ENCODE results near the gene UCK2. TPM values are rescaled to one million over a fixed set of nuclear protein-coding genes. Genes with fewer than 3 reads are reported as not detected.
A peak's percentile ranks its signal among the peaks of the same experiment; 100 is the strongest.

The UCK2 gene
- total RNA-seq, 1 donor from 2014 or later = 14.7 TPM

DNA sequence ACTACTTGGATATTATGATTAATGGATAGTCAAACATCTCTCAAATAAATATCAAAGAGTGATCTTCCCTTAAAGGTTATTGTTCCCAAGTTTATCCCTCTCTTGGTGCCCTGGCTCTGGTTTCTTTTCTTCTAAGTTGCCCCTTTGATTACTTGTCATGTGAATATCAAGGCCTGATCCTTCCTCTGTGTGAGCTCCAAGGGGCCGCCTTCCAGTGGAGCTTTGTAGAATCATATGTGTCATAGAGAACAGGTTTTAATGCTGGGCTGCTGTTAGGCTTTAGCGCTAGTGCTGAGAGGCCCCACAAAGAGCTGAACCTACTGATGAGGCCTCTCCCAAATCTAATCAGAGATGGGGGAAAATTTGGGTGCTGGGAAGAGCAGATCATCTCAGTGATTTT is 25.5 kb downstream of the UCK2 start:
- H3K4me3 ChIP-seq = no peak overlapping the region
- no peaks in the 10 kb centered on the region for H3K27me3 ChIP-seq
- no peaks in the 10 kb centered on the region for H3K9me3 ChIP-seq
- no peak for DNase-seq
- H3K4me1 ChIP-seq = peaks cover 7% of the 10 kb centered on the region
- H3K36me3 ChIP-seq = no peaks in the 10 kb centered on the region
- no peak for ATAC-seq
- intact Hi-C loops (cut with DNase I) = no loop called here
- H3K27ac ChIP-seq = no peak overlapping the region
- TF ChIP-seq, protein P1, sequence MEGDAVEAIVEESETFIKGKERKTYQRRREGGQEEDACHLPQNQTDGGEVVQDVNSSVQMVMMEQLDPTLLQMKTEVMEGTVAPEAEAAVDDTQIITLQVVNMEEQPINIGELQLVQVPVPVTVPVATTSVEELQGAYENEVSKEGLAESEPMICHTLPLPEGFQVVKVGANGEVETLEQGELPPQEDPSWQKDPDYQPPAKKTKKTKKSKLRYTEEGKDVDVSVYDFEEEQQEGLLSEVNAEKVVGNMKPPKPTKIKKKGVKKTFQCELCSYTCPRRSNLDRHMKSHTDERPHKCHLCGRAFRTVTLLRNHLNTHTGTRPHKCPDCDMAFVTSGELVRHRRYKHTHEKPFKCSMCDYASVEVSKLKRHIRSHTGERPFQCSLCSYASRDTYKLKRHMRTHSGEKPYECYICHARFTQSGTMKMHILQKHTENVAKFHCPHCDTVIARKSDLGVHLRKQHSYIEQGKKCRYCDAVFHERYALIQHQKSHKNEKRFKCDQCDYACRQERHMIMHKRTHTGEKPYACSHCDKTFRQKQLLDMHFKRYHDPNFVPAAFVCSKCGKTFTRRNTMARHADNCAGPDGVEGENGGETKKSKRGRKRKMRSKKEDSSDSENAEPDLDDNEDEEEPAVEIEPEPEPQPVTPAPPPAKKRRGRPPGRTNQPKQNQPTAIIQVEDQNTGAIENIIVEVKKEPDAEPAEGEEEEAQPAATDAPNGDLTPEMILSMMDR (IDR thresholded peaks at IDR 0.05) = no peak

DNA sequence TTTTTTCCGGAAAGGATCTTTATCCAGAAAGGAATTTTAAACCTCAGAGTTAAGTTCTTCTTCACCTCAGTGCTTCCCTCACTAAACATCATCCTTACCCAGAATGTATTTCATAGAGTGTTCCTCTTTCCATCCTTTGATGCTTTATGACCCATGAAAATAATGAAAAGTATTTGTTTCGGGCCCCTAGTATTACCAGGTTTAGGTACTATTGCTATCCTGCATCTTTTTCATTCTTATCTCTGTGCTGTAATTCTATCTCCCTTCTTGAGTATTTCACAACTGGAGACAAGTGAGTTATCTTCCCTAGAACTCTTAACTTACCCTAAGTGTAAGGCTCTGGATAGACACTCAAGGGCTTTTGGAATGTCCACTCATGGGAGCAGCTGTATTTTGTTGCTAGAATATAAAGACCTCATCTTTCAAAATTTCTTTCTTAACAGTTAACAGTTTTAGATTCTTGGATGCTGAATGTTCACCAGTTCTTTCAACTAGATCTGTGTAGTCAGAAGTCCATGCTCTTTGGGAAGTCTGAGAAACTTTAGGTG is 26.2 kb downstream of the UCK2 start:
- Histone ChIP-seq H3K36me3 (no peaks in the 10 kb centered on the region), H3K4me3 (no peak overlapping the region), H3K27ac (no peak overlapping the region), H3K27me3 (no peaks in the 10 kb centered on the region), H3K9me3 (no peaks in the 10 kb centered on the region), H3K4me1 (peaks cover 7% of the 10 kb centered on the region)
- intact Hi-C loops (cut with DNase I) = no loop called here
- TF ChIP-seq, protein P1 (IDR thresholded peaks at IDR 0.05) = no peak
- ATAC-seq = no peak
- DNase-seq = no peak

GRCh38 chr1:165854101-165854845 is 26.9 kb downstream of the UCK2 start:
- Histone ChIP-seq H3K27ac (no peak overlapping the region), H3K27me3 (no peaks in the 10 kb centered on the region), H3K4me1 (peaks cover 7% of the 10 kb centered on the region), H3K36me3 (no peaks in the 10 kb centered on the region), H3K4me3 (no peak overlapping the region), H3K9me3 (no peaks in the 10 kb centered on the region)
- TF ChIP-seq, protein P1 (IDR thresholded peaks at IDR 0.05) = no peak
- ATAC-seq (peak; percentile 86), DNase-seq (no peak)
- intact Hi-C loops (cut with DNase I) = no loop called here

GRCh38 chr1:165855010-165855838 is 27.8 kb downstream of the UCK2 start:
- no peak overlapping the region for H3K4me3 ChIP-seq
- ATAC-seq = no peak

GRCh38 chr1:165856021-165856420 is 28.6 kb downstream of the UCK2 start:
- Histone ChIP-seq H3K36me3 (no peaks in the 10 kb centered on the region), H3K4me3 (no peak overlapping the region), H3K27me3 (no peaks in the 10 kb centered on the region), H3K27ac (no peak overlapping the region), H3K9me3 (no peaks in the 10 kb centered on the region), H3K4me1 (peaks cover 7% of the 10 kb centered on the region)
- ATAC-seq = no peak
- TF ChIP-seq, protein P1 (IDR thresholded peaks at IDR 0.05) = no peak
- no peak for DNase-seq
- intact Hi-C loops (cut with DNase I) = no loop called here

More at GRCh38 chr1:165855010-165855838, 27.8 kb downstream of the UCK2 start:
- peaks cover 7% of the 10 kb centered on the region for H3K4me1 ChIP-seq
- H3K27ac ChIP-seq = no peak overlapping the region
- H3K27me3 ChIP-seq = no peaks in the 10 kb centered on the region
- DNase-seq = no peak
- TF ChIP-seq, protein P1 (IDR thresholded peaks at IDR 0.05) = no peak
- no peaks in the 10 kb centered on the region for H3K36me3 ChIP-seq
- intact Hi-C loops (cut with DNase I) = no loop called here
- no peaks in the 10 kb centered on the region for H3K9me3 ChIP-seq

All from upper lobe of right lung (tissue), 1 donor.